GM21737 (cell line): ENCODE measurements around the gene AKAP6.

ENCODE experiments used
- ATAC-seq: cut with Tn5 transposase; IDR thresholded peaks from one replicate; pipeline ENCODE4 v1.9.1; 2021; ENCODE audit warnings: mild to moderate bottlenecking, moderate library complexity; ENCODE audit not compliant: unreplicated experiment

The AKAP6 gene

DNA sequence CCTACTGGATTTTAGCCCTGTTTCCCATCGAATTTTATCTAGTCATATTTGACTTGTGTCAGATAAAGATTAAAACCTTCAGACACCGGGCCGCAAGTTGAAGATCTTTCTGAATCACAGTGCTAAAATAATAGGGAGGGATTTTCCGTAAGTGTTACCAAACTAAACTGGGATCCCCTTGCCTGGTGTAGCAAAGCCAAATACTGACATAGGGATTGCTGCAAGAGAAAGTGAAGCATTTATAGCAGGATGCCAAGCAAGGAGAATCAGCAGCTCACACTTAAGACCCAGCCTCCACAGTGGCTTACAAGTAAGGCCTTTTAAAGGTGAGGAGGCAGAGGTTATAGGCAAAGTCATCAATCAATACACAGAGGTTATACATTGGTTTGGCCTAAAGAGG is 147.4 kb downstream of the AKAP6 start:
- no peak for ATAC-seq

DNA sequence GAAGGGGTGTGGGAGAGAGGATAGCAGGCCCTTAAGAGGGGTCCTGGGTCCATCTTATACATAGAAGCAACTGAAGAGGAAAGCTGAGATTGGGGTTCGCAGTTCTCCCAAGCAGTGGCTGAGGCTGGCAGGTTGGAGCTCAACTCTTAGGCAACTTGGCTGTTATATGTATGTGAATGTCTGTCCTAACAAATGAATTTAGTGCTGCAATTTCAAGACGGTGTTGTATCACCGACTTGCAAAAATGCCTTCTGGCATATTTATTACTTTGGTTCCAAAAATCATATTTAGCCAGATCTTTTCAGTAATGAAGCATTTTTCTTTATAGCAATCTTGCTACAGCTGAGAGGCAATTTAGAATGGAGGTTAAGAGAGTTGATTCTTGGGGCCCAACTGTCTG is 148.3 kb downstream of the AKAP6 start:
- no peak for ATAC-seq

DNA sequence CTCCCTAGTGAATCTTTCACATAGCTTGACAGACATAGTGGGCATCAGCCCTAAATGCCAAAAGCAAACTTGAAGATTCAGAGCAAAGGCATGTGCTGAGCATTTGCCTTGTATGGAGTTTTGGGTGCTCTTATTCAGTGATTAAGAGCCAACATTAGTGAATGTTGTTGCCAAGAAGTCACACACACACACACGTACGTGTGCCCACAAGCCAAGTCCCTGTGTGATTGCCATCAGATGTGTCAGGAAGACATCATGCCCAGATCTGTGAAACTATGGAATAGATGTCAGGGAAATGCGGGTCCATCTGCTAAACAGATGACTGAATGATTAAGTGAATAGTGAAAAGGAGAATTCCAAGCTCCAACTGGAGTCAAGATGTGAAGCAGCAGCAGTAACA is 149.0 kb downstream of the AKAP6 start:
- no peak for ATAC-seq

DNA sequence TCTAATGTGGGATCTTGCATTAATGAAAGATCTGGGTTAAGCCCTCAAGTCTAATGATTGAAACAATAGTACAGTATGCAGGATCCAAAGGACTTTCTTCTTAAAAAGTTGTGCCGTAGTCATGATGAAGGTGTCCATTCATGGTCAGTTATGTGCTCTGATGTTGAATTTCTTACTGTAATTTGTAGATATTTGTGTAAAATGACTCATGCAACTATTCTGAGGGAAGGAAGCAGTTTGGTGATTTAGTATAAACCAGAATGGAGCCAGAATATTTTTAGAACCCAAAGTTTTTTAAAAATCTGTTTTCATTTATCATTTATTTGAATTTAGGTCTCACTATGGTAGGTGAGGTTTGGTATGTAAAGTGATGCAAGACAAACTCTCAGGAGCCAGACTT is 151.2 kb downstream of the AKAP6 start:
- ATAC-seq, result no peak

DNA sequence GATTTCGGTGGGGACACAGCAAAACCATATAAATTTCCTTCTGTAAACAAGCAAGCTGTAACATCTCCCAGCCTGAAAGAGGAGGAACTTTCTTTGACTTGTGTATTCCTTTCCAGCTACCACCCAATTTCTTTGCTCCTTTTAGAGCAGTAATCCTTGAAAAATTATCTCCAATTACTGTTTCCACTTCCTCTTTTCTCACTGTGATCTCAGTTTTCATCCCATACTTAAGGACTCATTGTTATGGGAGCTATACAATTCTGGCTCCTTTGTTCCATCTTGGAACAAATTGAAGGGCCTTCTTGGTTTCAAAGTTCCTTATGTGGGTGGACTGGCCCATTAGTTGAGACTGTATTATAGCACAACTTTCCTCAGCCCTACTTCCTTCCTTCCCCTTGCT is 152.6 kb downstream of the AKAP6 start:
- no peak for ATAC-seq

DNA sequence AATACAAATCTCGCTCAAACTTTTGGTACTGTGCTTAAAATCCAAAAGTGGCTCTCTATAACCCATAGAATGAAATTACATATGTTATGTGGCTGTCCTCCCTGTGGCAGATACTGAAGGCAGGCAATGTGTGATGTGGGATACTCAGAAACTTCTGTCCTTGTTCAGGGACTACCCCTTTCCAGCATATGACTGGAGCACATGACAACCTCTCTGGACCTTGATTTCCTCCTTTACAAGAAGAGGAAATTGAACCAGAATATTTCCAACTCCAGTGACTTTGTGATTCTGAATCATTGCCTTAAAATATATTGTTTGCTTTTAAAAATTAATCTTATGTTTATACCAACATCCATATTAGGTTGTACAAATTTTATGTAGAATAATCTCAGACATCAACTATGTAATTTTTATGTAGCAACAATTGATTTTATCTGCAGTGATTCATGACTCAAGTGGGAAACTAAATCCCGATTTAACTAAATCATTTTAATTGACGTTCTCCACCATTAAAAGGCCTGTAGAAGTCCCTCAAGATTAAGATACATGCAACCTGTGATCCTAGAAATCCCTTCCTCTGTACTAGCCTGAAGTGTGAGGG is 162.4 kb downstream of the AKAP6 start:
- ATAC-seq, result no peak

DNA sequence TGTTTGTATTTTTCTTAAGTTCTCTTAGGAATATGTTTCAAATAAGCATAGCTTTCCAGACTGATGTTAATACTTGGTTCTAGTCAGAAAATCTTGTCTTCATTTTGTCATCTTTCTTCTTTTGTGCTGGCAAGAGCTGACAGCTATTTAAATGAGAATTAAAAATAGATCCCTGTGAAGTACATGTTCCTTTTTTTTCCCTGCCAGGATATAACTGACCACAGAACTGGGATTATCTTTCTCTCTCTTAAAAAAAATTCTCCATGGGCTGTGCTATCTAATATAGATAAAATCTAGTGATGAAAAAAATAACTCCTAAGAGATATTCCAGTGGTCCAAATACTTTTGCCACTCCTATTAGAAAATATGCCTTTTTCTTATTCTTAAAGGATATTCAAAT is 163.4 kb downstream of the AKAP6 start:
- ATAC-seq, result no peak

DNA sequence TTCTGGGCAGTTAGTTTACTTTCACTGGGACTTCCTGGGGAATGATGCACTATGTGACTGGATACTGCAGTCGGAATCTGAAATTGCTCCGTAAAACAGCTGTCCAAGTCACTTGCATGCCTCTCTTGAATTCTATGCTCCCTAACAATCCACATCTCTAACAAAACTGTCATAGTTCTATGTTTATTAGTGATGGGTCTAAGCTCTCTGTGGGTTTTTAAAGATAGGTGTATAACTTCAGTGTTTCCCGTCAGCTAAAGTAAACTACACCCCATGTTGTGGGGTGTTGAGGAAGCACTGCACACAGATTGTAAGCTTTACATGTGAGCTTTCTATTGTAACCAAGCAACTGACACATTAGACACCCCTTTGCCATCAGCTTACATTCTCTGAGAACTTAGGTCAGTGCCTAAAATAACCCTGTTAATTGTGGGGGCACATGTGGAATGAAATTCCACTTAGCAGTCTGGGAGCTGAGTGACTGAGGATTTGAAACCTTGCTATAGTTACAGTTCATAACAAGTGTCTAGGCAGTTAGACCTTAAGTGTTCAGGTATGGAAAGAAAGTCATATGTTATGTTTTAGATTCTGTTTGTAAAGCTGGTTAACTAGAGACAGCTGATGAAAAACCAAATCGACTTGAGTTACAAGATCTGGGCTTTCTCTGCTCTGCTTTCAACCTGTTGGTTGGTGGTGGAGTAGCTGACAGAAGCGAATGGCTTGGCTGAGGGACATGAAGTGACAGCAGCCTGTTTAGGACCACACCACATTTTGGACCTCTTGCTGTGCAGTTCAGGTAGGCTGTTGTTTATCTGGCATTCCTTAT is 165.7 kb downstream of the AKAP6 start:
- no peak for ATAC-seq

DNA sequence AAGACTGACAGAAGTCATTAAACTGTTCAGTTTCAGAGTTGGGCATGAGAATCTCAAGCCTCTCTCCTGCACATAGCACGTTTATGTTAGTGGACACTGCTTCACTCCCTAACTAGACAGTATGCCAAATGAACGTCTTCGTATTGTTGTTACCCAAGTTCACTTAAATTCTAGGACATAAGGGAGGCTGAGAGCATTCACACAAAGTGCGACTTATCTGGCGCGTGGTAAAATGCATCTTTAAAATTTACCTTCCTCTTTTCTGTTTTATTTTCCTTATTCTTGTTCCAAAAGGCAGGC is 166.3 kb downstream of the AKAP6 start:
- ATAC-seq, result no peak

DNA sequence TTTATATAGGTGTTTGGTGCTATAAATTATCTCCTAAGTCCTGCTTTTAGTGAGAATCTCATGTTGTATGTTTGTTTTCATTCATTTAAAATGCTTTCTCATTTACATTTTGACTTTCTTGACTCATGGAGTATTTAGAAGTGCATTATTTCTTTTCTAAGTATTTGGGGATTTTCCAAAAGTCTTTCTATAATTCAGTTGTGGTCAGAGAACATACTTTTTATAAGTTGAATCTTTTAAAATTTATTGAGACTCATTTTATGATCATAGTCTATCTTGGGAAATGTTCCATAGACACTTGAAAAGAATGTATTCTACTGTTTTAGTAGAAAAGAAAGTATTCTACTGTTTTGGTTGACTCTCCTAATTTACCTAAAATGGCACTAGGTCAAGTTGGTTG is 168.2 kb downstream of the AKAP6 start:
- ATAC-seq, result no peak

DNA sequence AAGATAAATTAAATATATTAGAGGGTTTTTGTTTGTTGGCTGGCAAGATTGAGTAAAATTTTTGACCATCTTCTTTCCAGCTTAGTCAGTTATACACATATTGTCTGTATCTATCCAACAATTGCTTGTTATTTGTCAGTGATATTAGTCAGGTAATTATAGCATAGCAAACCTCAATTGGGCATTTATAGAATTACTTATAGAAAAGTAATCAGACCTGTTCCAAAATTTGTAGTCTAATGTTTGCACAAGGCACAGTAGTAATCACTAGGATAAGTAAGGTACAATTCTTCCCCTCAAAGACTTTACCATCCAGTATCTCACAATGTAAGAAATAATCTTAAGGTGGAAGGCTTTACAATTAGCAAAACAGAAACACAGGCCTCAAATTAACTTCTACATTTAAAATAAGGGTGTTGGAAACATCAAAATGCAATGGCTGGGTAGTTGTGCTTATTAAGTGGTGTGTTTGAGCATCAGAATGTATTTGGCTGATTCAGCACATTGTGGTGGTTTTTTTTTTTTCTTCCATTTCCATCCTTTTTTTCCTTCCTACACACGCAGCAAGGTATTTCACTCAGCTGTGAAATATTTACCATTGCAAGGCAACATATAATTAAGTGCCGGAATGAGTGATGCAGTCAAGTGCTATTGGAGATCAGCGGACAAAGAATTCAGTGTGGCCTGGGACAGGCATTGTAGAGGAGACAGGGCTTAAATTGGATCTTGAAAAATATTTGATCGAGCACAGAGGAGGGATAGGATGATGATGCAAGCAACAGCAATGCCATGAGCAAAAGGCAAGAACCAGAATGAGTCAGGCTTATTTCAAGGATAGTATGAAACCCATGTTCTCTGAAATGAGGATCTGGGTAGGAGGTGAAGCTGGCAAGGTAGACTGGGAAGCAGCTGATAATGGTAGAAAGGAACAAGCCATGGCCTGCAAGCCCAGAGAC is 178.2 kb downstream of the AKAP6 start:
- no peak for ATAC-seq

DNA sequence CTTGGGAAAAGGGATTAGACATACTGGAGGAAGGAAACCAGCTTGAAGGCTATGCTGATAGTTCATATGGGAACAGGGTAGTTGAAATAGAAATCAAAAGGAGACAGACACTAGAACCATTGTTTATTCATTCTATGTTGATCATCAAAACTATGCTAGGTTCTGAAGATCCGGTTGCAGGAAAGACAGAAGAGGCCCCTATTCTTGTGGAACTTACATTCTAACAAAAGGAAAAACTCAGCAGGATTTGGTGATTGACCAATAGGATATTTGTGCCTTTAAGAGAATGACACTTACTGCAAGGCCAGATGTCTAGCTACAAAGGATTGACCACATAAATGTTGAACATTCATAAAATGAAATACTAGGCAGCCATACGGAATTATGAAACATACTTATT is 179.2 kb downstream of the AKAP6 start:
- ATAC-seq, result no peak

DNA sequence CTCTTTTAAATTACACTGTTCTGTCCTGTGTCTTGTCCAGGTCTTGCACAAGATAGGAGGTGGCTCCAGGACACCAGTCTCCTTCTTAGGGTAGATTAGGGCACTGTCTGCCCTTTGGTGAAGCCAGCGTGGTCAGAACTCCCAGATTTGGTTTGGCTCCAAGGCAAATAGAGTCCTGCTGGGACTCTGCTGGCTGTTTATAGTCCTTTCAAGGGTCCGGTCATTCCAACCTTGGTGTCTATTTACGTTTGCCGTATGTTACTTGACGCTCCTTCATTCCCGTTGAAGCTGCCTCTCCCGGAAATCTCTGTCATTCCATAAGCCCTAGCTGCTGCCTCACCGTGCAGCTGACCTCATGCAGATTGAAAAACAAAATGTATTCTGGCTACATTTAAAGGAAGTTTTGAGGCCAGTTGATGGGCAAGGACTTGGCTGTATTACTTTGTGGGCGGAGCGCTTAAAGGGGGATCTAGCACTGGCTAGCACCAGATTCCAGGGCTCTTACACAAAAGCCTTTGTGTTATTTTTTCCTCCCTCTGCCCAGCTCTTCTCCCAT is 180.6 kb downstream of the AKAP6 start:
- ATAC-seq, result no peak

DNA sequence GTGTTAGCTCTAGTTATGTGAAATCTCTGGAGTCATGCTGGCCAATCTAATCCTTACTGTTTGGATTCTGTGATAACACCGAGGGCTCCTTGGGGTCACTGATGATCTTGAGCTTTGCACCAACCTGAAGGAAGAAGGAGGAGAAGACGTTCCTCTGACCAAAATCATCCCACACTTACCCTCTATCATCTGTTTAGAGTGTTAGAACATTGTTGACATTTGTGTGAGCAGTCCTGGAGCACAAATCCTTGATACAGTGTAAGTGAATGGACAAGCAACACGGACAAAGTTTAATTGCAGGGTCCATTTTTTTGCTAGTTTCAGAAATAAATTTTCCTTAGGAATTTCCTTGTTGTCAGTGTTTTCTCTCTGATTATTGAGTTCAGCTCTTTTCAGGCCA is 181.7 kb downstream of the AKAP6 start:
- no peak for ATAC-seq

DNA sequence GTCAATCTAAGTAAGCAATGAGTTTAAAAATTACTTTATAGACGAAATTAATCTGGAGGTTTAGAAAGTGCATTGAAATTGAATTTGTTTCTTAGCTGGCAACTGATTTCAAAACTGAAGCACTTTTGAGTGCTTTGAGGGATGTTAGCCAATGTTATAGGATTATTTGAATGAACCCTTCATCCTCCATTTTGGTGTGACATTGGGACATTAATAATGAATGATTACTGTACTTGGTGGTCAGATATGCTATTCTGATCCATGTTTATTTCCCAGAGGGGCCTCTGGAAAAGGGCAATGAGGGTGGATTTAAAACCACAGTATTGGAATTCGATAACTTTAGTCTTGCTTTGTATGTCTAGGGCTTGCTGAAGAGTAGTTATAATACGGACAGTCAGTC is 183.2 kb downstream of the AKAP6 start:
- ATAC-seq, result no peak

DNA sequence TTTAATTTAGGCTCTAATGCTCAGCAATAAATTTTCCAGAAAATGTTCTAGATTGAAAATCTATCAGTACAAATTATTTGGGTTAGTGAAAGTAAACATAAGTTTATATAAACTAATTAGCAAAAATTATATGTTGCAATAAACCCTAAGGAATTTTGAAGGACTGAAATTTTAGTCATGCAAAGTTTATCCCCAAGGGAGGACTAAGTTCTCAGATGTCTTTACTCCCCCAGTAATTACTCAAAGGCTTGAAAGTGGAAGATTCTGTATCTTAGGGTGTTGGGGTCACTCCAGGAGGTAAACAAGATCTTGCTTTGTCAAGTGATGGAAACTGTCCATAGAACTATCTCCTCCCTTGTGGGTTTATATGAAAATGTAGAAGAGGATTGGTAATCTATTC is 183.7 kb downstream of the AKAP6 start:
- ATAC-seq, result no peak

DNA sequence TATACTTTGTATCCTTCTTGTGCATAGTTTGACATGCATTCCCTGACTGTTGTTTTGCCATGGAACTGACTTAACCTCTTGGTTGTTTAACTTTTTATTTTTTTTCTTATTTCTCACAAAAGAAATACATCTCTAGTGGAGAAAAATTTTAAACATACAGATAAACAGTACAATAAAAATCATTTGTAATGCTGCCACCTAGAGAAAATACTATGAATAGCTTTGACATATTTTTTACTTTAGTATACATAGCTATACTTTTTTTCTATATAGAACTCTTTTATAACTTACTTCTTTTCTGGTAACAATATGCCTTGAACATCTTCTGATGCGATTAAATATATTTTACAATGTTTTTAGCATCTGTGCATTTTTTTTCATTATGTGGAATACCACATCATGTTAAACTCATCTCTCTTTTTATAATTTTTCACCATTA is 184.5 kb downstream of the AKAP6 start:
- ATAC-seq, result no peak

DNA sequence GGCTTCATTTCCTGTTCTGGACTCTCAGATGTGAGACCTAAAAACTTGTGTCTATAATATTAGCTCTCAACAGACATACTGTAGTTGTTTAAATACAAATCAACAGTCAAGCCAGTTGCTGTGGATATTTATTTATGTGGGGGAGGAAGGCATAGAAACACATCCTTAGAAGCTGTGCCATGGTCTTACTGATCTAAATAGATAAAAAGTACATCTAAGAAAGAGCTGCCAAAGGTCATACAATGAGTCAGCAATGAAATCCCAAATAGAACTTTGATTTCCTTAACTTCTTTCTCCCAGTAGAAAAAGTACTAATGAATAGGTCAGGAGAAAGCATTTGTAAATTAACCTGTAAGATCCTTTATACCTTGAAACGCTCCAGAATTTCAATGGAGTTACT is 185.1 kb downstream of the AKAP6 start:
- no peak for ATAC-seq

DNA sequence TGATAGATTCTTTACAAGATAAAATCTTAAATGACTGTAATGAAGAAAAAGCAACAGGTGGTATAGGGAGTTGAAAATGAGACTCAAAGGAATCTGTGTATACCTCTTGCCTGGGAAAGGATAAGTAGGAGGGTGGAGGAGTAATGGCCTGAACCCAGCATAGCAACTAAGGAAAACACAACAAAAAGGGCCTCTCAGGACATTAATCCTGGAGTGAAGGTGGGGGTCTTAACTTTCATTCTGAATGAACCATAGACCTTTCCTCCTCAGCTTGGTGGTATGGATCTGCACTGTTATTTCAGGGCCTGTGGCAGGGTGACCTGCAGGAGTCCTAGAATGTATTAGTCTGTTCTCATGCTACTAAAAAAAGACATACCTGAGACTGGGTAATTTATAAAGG is 185.6 kb downstream of the AKAP6 start:
- ATAC-seq, result no peak

DNA sequence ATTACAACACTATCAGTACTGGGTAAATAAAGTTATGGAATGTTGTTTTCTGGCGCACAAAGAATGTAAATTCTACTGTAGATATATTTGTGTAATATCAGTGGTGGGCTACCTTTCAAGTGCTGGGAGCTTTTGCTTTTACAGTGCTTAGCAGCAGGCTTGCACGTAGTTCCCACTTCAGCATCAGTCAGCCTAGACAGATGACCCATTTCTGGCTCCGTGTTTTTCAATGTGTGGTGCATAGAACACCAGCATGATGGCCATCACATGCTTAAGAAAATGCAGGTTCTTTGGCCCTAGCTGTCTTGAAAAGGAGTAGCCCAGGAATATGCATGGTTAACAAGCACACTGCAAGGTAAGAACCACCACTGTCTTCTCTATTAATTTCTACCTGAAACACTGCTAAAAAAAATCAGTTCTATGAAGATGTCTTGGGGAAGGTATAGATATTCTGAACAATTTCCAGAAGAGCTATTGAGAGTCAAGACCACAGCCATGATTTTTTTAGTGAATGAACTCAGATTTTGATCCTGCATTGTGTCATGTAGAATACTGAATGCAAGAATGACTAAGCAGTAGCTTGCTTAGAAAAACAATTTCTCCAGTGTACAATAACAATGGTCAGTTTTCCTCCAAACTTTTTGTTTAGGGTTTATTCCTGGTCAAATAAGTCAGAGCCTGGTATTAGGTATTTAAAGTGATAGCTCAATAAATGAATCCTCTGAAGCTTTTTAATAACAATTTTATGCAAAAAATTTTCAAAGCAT is 195.7 kb downstream of the AKAP6 start:
- ATAC-seq, result no peak

DNA sequence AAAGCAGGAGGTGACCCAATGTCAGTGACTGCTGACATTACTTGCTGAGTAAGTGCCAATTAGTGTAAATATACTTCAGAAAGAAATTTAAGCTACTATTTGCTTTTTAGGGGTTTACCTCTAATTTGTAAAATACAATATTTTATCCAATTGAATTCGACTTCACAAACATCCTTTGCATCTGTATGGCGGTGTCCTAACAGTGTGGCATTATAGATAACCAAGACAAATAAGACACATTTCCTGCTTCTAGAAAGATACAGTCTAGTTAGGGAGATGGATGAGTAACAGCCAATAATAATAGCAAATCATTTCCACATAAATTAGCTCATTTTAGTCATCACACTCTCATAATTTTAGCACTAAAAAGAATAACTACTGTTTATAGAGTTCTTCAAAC is 196.5 kb downstream of the AKAP6 start:
- no peak for ATAC-seq
